Fibroblast of skin of right quadriceps (primary cell): Measurements from ENCODE around the gene PLPP4.

ENCODE experiments used
- DNase-seq: peaks from one replicate; pipeline ENCODE4 v3.0.0-alpha.2; 2013

PLPP4 gene

DNA sequence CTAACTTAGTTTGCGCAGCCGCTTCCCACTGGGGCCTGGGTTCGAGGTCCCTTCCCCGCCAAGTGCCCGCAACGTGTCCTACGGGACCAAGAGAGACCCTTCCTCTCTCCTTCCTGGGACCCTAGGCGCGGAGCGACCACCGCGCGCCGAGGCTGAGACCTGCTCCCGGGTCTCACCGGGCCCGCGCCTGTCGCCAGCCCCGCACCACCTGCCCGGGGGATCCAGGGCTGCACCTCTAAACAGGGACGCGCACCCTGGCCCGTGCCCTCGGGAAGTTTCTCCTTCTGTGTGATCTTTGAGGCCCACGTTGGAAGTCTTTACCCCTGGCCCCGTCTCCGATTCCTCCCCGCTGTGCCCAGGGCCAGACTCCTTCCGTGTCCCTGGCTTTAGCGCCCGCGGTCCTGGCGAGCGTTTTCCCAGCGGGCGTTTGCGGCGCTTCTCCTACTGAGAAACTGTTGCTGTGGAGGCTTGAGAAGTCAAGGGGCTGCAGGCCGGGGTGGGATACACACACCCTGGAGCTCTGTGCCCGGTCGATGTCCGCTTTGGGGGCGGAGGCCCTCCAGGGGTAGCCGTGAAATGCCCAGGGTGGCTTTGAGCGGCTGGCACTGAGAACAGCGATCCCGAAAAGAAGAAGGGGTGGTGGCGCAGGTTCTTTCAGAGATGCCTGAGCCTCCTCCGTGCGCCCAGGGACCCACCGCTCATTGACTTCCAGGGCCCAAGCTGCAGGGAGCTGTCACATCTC lies 575 bp downstream of the PLPP4 start:
- no peak for DNase-seq

DNA sequence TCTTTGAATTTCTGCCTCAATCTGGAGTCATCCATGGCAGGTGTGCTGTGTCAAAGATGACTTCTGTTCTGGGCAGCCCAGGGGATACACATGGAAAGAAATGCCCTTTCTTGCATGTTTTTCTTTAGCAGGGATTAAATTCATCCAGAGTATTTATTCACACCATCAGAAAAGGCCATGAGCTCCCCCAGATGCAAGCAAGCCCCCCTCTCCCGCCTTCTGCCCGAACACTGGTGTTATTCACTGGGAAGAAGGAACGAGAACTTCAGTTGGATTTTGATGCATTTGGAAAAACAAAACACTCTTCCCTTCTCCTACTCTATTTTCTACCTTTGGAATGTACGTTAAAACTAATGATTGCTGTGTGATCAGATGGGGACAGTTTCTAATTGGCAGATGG lies 1.4 kb downstream of the PLPP4 start:
- DNase-seq = no peak

DNA sequence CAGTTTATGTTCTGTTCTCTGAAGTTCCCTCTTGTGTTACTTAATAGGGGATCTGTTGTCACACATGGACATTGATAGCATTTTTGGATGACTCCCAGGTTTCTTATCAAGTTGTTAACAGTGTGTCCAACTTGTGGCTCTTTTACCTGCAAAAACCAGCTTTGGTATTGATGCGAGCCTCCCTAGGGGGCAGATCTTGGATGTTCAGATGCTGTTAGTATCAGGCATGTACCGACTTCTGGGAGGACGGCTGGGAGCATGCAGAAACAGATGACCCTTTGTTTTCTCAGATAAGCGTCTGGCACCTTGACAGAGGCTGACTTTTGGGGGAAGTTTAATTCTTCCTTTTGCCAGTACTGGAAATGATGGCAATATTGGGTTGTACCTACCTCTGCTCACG lies 2.2 kb downstream of the PLPP4 start:
- DNase-seq = no peak

DNA sequence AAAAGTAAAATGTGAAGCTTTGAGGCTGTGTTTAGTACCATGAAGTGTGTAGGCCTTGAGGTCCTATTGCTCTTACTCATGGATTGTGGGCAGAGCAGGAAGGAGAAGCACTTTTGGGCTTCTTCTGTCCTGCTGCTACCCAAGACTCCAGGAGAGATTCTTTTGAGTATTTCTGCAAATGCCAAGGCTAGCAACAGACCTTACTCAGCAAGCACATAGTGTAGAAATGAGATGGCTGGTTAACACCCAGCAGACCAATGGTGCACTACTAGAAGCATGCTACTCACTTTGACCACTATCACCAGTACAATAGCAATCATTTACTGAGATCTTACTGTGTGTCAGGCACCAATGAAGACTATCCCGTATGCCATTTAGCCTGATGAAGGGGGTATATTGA lies 3.2 kb downstream of the PLPP4 start:
- DNase-seq = no peak

DNA sequence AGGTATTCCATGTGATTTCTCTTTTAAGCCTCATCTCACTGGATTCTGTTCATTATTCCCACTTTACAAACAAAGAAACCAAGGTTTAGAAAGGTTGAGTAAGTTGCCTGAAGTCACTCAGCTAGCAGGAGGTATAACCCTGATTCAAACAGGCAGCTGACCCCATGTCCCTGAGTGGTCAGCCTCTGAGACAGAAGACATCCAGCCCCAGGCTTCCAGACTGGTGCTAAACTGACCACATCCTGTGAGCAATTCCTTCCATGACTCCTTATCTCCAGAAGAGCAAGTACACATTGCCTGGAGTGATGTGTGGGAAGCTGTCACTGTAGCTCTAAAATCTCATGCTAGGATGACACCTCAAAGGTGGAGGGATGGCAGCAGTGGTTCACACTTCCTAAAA lies 3.7 kb downstream of the PLPP4 start:
- peak; percentile 74 for DNase-seq

DNA sequence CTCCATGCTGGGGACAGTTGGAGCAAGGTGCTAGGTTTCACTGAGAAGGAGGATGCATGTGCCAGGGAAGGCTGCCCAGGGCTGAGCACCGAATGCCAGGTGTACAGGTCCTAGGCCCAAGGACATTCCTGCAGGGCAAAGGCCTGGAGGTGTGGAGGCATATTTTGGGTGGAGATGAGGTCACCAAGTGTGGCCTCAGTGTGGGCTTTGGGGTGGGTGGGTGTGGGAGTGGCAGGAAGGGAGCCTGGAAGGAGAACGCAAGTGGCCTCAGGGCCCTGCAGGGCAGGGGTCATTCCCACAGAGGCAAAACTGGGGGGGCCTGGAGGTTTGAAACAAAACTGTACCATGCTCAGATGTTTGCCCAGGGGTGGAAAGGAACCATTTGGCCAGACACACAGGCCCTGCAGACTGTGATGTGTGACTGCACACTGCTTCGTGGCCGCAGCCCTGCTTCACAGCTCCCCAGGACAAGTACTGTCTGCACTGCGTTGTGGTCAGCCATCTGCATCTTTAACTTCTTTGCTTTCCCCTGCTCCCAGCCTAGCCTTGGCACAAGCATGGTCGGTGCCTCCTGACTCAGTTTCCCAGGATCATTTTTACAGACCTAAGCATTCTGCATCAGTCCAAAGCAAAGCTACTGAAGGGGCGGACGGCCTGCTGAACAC lies 5.1 kb downstream of the PLPP4 start:
- DNase-seq = no peak

DNA sequence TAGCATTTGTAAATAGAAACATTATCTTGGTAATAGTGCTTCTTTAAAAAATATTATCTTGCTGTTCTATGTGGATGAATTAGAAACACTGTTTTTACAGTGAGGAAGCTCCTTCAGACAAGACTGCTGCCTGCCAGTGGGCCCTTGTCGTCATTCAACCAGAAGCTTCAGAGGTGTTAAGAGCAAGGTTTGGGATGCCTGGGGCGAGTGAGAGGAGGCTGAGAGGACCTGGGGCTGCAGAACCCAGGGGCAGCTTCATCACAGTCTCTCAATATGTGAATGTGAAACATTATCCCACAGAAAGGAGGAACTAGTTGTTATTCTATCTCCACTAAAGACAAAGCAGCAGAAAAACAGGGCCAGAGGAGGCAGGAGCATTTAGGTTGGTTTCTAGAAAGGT lies 8.1 kb downstream of the PLPP4 start:
- DNase-seq = no peak

DNA sequence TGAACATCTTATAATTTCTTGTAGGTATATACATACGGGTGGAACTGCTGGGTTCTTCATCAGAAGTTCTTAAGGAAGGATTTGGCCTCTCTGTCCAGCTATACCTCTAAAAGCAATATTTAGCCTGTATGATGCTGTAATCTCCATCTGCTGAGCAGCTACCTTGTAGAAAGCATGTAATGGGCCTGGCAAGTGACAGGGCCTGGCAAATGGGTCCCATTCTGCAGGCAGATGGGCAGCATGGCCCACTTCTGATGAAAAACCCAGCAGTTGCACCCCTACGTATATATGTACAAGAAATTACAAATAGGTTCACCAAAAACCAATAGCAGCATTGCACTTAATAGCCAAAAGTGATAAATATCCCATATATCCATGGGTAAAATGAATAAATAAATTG lies 9.0 kb downstream of the PLPP4 start:
- DNase-seq = no peak

DNA sequence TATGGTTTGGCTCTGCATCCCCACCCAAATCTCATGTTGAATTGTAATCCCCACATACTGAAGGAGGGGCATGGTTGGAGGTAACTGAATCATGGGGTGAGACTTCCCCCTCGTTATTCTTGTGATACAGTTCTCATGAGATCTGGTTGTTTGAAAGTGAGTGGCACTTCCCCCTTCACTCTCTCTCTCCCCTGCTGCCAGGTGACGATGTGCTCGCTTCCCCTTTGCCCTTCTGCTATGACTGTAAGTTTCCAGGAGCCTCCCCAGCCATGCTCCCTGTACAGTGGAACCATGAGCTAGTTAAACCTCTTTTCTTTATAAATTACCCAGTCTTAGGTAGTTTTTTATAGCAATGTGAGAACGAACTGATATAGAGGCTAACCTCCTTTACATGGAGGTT lies 16.6 kb downstream of the PLPP4 start:
- DNase-seq = no peak

DNA sequence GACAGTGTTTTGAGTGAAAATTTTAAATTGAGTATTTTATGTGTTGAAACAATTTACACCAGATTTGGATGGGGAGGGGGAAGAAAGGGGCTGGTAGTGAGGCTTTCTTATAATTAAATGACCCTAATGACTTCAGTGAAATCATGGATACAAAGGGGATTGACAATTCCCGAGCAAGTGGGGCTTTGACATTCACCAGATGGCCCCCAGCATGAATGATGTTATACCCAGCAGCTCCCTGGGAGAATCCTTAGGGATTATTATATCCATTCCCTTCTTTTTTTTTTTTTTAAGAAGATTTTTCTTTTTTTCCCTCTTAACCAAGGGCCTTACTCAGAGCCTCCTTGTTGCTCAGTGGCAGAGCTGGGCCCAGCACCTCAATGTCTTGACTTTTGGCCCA lies 17.9 kb downstream of the PLPP4 start:
- no peak for DNase-seq

DNA sequence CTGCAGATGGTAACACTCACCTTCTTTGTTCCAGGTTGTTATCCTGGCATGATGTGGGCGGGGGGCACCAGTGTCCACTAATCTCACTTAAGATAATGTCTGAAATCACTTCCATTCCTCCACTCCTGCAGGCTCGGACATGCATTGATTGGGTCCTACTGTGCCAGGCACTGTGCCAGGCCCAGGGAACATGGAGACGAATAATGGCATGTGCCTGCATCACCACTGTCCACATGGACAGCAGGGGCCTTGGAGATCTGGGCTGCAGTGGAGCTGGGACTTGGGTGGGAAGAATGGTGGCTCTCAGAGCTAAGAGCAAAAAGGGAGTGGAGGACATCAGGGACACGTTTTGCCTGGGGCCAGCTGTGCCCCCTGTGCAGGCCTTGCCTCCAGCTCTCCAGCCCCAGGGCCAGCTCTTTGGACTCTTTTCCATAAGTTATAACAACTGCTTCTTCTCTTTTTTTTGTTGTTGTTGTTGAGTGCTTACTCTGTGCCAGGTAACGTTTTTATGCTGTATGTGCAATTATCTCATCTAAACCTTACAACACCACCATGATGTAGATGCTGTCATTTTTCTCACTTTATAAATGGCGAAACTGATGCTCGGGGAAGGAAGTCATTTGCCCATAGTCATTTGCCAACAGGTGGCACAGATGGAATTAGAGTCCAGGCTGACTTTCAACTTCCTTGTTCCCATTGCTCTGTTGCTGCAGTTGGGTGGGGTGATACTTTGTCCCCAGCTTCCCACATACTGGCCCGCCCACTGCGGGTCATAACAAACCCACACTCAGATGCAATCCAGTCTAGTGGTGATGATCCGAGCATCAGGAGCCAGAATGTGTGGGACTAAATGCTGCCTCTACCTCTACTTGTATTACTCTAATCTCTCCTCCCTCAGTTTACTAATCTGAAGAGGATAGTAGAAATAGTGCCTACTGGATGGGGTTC lies 19.1 kb downstream of the PLPP4 start:
- DNase-seq = no peak

DNA sequence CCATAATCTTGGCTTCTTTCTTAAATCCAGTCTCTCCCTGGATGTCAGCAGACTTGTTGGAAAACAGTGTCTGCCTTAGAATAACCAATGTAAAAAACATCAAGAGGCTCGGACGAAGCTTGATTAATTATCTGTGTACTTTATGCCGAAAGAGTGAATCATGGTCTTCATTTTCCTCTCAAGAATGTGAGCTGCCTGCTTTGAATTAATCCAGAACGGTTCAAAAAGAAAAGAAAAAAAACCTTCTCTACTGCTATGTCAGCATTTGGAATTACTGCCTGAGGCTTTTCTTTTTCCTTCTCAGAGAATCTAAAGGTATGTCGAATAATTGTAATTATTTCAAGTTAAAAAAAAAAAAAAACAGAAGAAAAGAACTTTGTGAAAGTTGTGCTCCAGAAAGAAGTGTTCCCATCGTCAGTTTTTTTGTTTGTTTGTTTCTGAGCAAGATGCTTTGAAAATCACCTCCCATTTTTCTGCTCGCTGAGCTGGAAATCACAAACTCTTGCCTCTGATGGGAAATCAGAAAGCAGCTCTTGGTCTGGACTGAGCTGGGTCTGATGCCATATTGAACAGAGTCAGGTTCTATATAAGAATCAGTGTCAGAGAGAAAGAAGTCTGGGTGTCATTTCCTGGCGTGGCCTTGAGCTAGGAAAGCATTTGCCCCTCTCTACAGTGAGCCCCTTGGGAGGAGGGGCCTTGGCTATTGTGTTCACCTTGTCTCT lies 20.2 kb downstream of the PLPP4 start:
- DNase-seq = peak; percentile 83

DNA sequence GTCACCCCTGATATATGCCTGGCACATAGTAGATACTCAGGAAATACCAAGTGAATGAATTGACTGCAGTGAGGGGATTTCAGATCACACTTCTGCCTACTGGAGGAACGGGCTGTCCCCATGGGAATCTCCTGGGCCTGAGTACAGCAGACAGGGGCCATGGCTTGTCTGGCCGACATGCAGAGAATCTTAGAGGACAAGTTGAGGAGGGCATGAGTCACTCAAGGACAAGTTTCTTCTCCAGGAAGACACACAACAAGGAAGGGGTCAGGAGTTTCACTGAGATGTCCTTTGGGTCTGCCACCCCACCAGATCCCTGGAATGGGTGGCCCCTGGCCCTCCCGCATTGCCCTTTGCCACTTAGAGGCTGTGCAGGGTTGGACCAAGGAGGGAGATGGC lies 20.7 kb downstream of the PLPP4 start:
- peak; percentile 51 for DNase-seq

DNA sequence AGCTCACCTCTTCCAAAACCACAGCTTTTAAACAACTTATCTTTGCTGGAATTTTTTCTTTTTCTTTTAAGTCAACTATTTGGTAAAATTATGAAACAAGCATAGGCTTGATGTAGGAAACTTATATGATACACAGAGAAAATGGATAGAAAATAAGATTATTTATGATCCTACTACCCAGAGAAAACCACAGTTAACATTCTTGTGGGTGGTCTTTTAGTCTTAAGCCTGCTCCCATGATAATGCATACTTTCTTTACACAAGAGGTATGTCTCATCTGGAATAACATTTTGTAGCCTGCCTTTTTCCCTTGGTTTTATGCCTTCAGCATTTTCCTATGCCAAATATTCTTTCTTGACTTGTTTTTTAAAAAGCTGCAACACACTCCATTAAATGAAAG lies 21.4 kb downstream of the PLPP4 start:
- peak; percentile 68 for DNase-seq

DNA sequence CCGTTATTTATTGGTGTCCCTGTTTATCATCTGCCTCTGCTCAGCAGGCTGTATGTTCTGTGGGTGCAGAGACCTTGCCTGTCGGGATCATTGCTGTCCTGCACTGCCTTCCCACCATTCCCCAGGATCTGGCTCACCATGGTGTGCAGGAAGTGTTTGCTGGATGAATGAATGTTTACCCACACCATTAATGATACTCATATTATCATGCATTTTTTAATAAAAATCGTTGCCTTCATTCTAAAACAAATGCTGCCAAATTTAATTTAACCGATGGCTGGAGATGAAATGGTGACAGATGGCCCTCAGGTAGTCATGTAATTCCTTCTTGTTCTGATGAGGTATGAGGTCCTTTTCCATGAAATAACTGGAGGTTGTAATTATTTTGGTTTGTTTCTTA lies 22.5 kb downstream of the PLPP4 start:
- no peak for DNase-seq

DNA sequence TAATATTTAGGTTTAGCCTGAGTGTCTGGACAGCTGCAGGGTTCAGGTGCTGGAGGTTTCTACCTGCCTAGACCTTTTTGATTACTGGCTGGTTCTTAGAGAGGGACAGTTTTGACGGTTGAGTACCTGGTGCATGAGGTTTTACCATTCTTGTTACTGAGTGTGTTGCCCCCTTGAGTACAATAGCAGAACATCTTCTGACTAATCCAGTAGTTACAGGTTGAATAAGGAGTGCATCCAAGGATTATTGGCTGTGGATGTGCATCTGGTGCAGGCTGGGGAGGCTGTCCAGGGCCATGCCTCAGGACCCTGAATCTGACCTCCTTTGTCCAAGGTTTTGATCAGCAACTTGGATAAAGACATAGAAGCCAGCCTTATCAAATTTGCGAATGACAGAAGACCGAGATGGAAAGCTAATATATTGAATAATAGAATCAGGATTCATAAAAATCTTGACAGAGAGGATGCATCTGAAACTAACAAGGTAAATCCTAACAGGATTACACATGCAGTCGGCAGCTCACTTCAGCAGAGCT lies 23.1 kb downstream of the PLPP4 start:
- no peak for DNase-seq

DNA sequence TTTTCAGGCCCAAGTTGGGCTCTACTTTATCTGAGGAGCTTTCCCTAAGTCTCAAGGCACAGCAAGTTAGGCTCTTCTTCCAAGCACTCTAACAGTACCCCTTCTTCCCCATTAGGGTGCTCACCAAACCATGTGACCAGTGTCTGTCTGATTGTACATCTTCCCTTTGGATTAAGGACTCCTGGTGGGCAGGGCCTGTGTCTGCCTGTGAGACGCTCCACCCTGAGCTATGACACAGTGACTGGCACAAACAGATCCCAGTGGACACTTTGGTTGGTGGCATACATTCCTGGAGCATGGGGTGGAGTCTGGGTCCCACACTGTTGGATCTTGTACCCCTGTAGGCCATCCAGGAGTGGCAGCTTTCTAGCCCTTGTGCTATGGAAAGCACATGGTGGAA lies 23.8 kb downstream of the PLPP4 start:
- no peak for DNase-seq

DNA sequence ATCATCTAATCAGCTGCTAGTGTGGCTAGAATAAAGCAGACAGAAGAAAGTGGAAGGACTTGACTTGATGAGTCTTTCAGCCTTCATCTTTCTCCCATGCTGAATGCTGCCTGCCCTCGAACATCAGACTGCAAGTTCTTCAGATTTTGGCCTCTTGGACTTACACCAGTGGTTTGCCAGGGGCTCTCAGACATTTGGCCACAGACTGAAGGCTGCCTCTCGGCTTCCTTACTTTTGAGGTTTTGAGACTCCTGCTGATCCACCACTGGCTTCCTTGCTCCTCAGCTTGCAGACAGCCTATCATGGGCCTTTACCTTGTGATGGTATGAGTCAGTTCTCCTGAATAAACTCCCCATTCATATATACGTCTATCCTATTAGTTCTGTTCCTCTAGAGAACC lies 26.0 kb downstream of the PLPP4 start:
- DNase-seq = no peak

DNA sequence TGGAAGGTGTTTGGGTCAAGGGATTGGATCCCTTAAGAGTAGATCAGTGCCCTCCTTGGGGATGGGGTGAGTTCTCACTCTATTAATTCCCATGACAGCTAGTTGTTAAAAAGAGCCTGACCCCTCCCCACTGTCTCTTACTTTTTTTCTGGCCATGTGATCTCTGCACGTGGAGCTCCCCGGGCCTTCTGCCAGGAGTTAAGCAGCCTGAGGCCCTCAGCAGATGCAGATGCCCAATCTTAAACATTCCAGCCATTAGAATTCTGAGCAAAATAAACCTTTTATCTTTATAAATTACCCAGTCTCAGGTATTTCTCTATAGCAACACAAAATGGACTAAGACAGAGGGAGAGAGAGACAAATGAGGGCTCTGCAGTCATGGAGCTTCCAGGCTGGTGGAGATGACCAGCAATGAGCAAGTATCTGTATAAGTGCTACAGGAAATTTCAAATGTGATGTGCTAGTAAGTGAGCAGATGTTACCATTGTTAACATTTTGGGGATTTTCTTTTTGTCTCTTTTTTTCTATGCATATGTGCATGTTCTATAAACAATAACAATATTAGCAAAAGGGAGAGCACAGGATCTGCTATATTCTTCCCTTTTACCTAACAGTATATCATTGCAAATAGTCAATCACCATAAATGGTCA lies 26.7 kb downstream of the PLPP4 start:
- DNase-seq = no peak

DNA sequence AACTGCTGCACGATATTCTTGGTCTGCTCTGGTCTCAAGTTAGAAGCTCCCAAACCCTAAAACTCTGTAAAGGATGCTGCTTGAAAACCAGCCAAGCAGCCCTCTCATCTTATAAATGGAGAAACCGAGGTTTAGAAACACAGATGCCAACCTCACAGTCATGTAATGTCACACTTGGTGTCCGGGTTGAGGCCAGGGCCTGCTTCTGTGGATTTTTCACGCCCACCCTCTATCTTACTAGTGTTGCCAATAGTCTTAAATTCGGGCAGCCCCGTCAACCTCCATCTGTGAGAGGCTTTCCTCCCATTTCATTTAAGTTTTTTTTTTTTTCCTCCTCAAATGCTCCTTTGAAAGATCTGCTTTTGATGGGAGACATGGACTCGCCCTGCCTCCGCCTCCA lies 28.9 kb downstream of the PLPP4 start:
- DNase-seq = no peak

DNA sequence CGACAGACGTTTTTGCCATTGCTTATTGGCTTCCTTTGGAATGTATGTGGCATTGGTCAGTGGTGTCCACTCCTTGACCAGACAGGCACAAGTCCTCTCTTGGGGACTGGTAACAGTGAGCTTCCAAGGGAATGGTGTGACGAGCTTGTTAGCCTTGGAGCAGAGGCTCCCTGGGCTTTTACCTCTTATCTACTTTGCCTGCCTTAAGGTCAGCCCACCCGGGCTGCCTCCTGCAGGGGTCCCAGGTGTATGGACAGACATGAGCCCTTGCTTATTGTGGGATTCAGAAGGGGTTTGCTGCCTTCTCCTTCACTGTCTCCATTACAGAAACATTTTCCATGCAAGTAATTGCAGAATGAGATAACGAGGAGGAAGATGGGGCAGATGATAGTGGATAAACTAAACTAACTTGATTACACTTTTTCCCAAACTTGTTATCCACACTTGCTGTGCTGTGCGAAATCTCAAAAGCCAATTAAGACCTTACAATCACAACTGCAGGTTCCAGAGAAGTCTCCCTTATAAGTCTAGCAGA lies 29.7 kb downstream of the PLPP4 start:
- no peak for DNase-seq

DNA sequence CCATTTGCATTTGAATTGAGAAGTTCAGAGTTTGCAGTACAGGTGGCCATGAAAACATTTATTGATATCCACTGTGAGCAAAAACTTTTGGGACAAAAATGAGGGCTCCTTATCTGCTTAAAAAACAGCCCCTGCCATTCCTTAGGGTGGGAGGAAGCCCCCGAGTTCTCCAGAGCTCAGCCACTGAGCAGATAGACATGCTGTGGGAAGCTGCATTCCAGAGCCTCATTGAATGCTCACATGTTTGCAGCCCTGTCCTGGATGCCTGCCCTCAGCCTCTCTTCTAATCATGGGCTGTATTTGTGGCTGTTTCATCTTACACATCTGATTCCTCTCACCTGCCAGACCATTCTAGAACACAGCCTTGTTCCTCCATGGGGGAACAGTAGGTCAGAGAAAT lies 33.3 kb downstream of the PLPP4 start:
- DNase-seq = no peak
